Stomach (tissue), 4 donors: ENCODE measurements around the gene CAPN5.

Experiments used
- POLR2A ChIP-seq, 4 donors: fragments of 450-650 bp; IDR thresholded peaks; one replicate each; pipeline ENCODE4 v1.6.1; 2016; ENCODE audit warnings: antibody characterized with exemption in 4 of 4, control low read depth in 2 of 4, mild to moderate bottlenecking in 1 of 4, moderate library complexity in 1 of 4
- POLR2AphosphoS5 ChIP-seq, 3 donors: sonication (generic); formaldehyde crosslinking; IDR thresholded peaks; one replicate each; pipeline ENCODE4 v1.6.1; 2016; ENCODE audit warnings: antibody characterized with exemption in 3 of 3

- TF ChIP-seq POLR2A (IDR thresholded peaks at IDR 0.05): no peak
- no peak for TF ChIP-seq POLR2AphosphoS5 (IDR thresholded peaks at IDR 0.05)
These were observed 44.1 kb downstream of the CAPN5 start for GRCh38 chr11:77110836-77111235.
